Uterine smooth muscle cell (primary cell): ENCODE results near the gene DDX56. TPM values are rescaled to one million over a fixed set of nuclear protein-coding genes. Genes with fewer than 3 reads are reported as not detected.

Source experiments
- total RNA-seq: library from RNA; depleted of rRNA; stranded (reverse); fragments of >200 nt; gene quantifications from 2 replicates; pipeline ENCODE4 v1.2.3, GENCODE V29; 2014

Gene DDX56
- total RNA-seq = 46.9 and 64.2 TPM in 2 replicates

GRCh38 chr7:44573464-44574286 lies at the start of gene DDX56:
TSS of gene DDX56 (minus strand) at chr7:44573908. CDS start at chr7:44573895, 13 bp downstream.

GRCh38 chr7:44606341-44607140 lies 32.8 kb upstream of the DDX56 start, which contains the start of gene OGDH:
TSS of gene OGDH (plus strand) at chr7:44606627. CDS start at chr7:44624344, 17,717 bp downstream.

GRCh38 chr7:44581879-44582603 lies 8.3 kb upstream of the DDX56 start, which contains the start of gene TMED4:
TSS of gene TMED4 (minus strand) at chr7:44582231. CDS start at chr7:44582206, 25 bp downstream.

GRCh38 chr7:44541028-44541869 lies 32.5 kb downstream of the DDX56 start, which contains the start of gene NPC1L1:
TSS of gene NPC1L1 (minus strand) at chr7:44541330. CDS start at chr7:44541259, 71 bp downstream.

Other genes with a start within 250 kb of the DDX56 start
- gene CAMK2B, start 248.3 kb downstream of the DDX56 start, total RNA-seq = under 0.01 TPM in 1 of 2 replicates, not detected in the other
- gene NUDCD3, start 83.2 kb downstream of the DDX56 start, total RNA-seq = 86.6 and 96.5 TPM in 2 replicates
- under 0.01 and 0.12 TPM in 2 replicates for gene NPC1L1, start 32.6 kb downstream of the DDX56 start, total RNA-seq
- gene TMED4, start 8.3 kb upstream of the DDX56 start, total RNA-seq = 151 and 160 TPM in 2 replicates
- gene OGDH, start 32.7 kb upstream of the DDX56 start, total RNA-seq = 74.5 and 81.0 TPM in 2 replicates
- 7.2 and 9.5 TPM in 2 replicates for gene ZMIZ2, start 174.9 kb upstream of the DDX56 start, total RNA-seq
- gene PPIA, start 222.8 kb upstream of the DDX56 start, total RNA-seq = 2,207 and 2,725 TPM in 2 replicates